22Rv1 (cell line): ENCODE measurements around the gene PRSS1.

ENCODE experiments used
- ZFX ChIP-seq: fragments of 450-650 bp; IDR thresholded peaks from 2 replicates; pipeline ENCODE4 v1.6.1; 2017; ENCODE audit warnings: antibody characterized with exemption, borderline replicate concordance
- TF ChIP-seq, protein P1 (sequence below): fragments of 450-650 bp; IDR thresholded peaks from 2 replicates; pipeline ENCODE4 v1.5.1; 2017; ENCODE audit warnings: mild to moderate bottlenecking

DNA sequence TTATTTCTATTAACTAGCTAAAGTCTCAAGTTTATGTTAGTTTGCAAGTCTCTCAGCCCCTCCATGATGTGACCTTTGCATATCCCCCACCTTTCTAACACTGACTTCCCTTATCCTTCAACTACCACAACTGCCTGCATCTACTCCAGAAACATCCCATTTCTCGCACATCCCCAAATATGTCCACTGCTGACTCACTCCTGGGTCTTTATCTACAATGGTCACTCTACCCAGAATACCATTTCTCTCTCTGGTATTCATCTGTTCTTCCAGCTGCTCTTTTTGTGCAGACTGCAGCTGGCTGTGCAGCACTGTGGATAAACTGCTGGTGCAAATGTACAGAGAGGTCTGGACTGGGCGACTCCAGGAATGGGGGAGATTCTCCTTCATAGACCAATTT lies 32.7 kb upstream of the PRSS1 start:
- TF ChIP-seq, protein P1, sequence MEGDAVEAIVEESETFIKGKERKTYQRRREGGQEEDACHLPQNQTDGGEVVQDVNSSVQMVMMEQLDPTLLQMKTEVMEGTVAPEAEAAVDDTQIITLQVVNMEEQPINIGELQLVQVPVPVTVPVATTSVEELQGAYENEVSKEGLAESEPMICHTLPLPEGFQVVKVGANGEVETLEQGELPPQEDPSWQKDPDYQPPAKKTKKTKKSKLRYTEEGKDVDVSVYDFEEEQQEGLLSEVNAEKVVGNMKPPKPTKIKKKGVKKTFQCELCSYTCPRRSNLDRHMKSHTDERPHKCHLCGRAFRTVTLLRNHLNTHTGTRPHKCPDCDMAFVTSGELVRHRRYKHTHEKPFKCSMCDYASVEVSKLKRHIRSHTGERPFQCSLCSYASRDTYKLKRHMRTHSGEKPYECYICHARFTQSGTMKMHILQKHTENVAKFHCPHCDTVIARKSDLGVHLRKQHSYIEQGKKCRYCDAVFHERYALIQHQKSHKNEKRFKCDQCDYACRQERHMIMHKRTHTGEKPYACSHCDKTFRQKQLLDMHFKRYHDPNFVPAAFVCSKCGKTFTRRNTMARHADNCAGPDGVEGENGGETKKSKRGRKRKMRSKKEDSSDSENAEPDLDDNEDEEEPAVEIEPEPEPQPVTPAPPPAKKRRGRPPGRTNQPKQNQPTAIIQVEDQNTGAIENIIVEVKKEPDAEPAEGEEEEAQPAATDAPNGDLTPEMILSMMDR = no peak
- no peak for TF ChIP-seq ZFX
